Activated B cell treated with CpG ODN at 0.5 μM for 24 hours (primary cell): ENCODE measurements around the gene FMN1. TPM values are rescaled to one million over a fixed set of nuclear protein-coding genes. Genes with fewer than 3 reads are reported as not detected.

Experiments used
- ATAC-seq: fragments of 200-7000 bp; cut with Tn5 transposase; one replicate; pipeline ENCODE4 v1.10.0; 2021; ENCODE audit warnings: low read depth, mild to moderate bottlenecking, moderate library complexity
- CTCF ChIA-PET: fragments of 350-600 bp; sonication (Branson Sonifier 250); formaldehyde crosslinking; loops from one replicate; lab custom pipeline; 2021; ENCODE audit warnings: antibody characterized with exemption; lab: Charles Lee
- POLR2A ChIA-PET: fragments of 350-600 bp; sonication (Branson Sonifier 250); formaldehyde crosslinking; loops from one replicate; lab custom pipeline; 2021; ENCODE audit warnings: antibody characterized with exemption; lab: Charles Lee
- DNase-seq: peaks from one replicate; pipeline ENCODE4 v3.0.0; 2022
- H3K27ac Mint-ChIP-seq: one replicate; pipeline ENCODE4 v1.8.0; 2020; ENCODE audit warnings: mixed read lengths
- H3K27me3 Mint-ChIP-seq: one replicate; pipeline ENCODE4 v1.8.0; 2021; ENCODE audit warnings: mixed read lengths
- H3K36me3 Mint-ChIP-seq: one replicate; pipeline ENCODE4 v1.8.0; 2021; ENCODE audit warnings: low read depth, mixed read lengths
- H3K4me1 Mint-ChIP-seq: one replicate; pipeline ENCODE4 v1.8.0; 2021; ENCODE audit warnings: mixed read lengths
- H3K4me3 Mint-ChIP-seq: one replicate; pipeline ENCODE4 v1.8.0; 2020; ENCODE audit warnings: mild to moderate bottlenecking, mixed read lengths
- H3K9me3 Mint-ChIP-seq: one replicate; pipeline ENCODE4 v1.8.0; 2020; ENCODE audit warnings: mixed read lengths
- CTCF ChIP-seq: fragments of 200-600 bp; IDR thresholded peaks from one replicate; pipeline ENCODE4 v1.8.0; 2022; ENCODE audit warnings: antibody characterized with exemption, mild to moderate bottlenecking
- intact Hi-C: fragments of 100-400 bp; cut with micrococcal nuclease; formaldehyde crosslinking; loops from one replicate; pipeline ENCODE4 v1.15.1; 2024
- total RNA-seq: library from RNA; stranded (reverse); gene quantifications from 2 replicates; pipeline ENCODE4 v1.2.3, GENCODE V29; 2022

FMN1 gene
- total RNA-seq, 1 donor from 2014 or later: 0.80 TPM

GRCh38 chr15:32873284-32874114, 321.0 kb downstream of the FMN1 start:
- DNase-seq (no peak), ATAC-seq (no peak)
- no peak for TF ChIP-seq CTCF
- ChIA-PET POLR2A (no interaction called here), CTCF (no interaction called here)
- Mint-ChIP-seq H3K27ac (peak overlapping the region; percentile 10), H3K36me3 (no peaks in the 10 kb centered on the region), H3K4me1 (peaks cover 16% of the 10 kb centered on the region), H3K9me3 (no peaks in the 10 kb centered on the region), H3K27me3 (peaks cover 5% of the 10 kb centered on the region), H3K4me3 (no peak overlapping the region)
- intact Hi-C loops: no loop called here

- Mint-ChIP-seq H3K36me3 (no peaks in the 10 kb centered on the region), H3K4me1 (peaks cover 16% of the 10 kb centered on the region), H3K27me3 (peaks cover 5% of the 10 kb centered on the region), H3K9me3 (no peaks in the 10 kb centered on the region), H3K4me3 (no peak overlapping the region), H3K27ac (peak overlapping the region; percentile 10)
- no peak for TF ChIP-seq CTCF
- POLR2A ChIA-PET: no interaction called here
- no peak for DNase-seq
- ATAC-seq: no peak
- CTCF ChIA-PET: no interaction called here
- intact Hi-C loops: no loop called here
Observed at GRCh38 chr15:32872621-32873283, 321.8 kb downstream of the FMN1 start.

- H3K27ac Mint-ChIP-seq: no peak overlapping the region
- intact Hi-C loops: loop anchor here (2.0 kb wide), 1 partner anchor 27 kb away; no protein-coding TSS in a partner anchor
- H3K36me3 Mint-ChIP-seq: no peaks in the 10 kb centered on the region
- CTCF ChIA-PET: no interaction called here
- TF ChIP-seq CTCF: no peak
- H3K27me3 Mint-ChIP-seq: peaks cover 5% of the 10 kb centered on the region
- POLR2A ChIA-PET: interaction anchor here (0.6 kb wide), 1 partner anchor 28 kb away, joined by 3 read pairs; no protein-coding TSS in a partner anchor
- H3K4me1 Mint-ChIP-seq: peaks cover 16% of the 10 kb centered on the region
- no peak for ATAC-seq
- no peak overlapping the region for H3K4me3 Mint-ChIP-seq
- no peak for DNase-seq
- no peaks in the 10 kb centered on the region for H3K9me3 Mint-ChIP-seq
Observed at GRCh38 chr15:32871883-32872282, 322.6 kb downstream of the FMN1 start.

GRCh38 chr15:32870240-32871033, 324.1 kb downstream of the FMN1 start:
- ATAC-seq (peak; percentile 86), DNase-seq (peak; percentile 57)
- Mint-ChIP-seq H3K4me1 (peaks cover 16% of the 10 kb centered on the region), H3K27me3 (peaks cover 2% of the 10 kb centered on the region), H3K27ac (peak overlapping the region; percentile 48), H3K9me3 (no peaks in the 10 kb centered on the region), H3K4me3 (no peak overlapping the region), H3K36me3 (no peaks in the 10 kb centered on the region)
- ChIA-PET POLR2A (interaction anchor here (0.6 kb wide), 1 partner anchor 94 kb away, joined by 5 read pairs; no protein-coding TSS in a partner anchor), CTCF (interaction anchor here (1.7 kb wide), 1 partner anchor 66 kb away, joined by 4 read pairs; no protein-coding TSS in a partner anchor)
- intact Hi-C loops: loop anchor here (1.0 to 2.0 kb wide), 3 partner anchors 26 to 36 kb away; no protein-coding TSS in a partner anchor
- no peak for TF ChIP-seq CTCF
